Upper lobe of right lung (tissue), 1 donor: ENCODE results near the gene SPIRE1. TPM values are rescaled to one million over a fixed set of nuclear protein-coding genes. Genes with fewer than 3 reads are reported as not detected.
A peak's percentile ranks its signal among the peaks of the same experiment; 100 is the strongest.

Source experiments
- ATAC-seq: fragments of 200-7000 bp; cut with Tn5 transposase; one replicate; pipeline ENCODE4 v1.9.1; 2020; ENCODE audit warnings: mild to moderate bottlenecking, moderate library complexity
- DNase-seq: peaks from one replicate; pipeline ENCODE4 v3.0.0-alpha.2; 2020
- H3K27ac ChIP-seq: fragments of 200-600 bp; one replicate; pipeline ENCODE4 v1.8.0; 2022
- H3K27me3 ChIP-seq: fragments of 200-600 bp; one replicate; pipeline ENCODE4 v1.8.0; 2022; ENCODE audit warnings: mild to moderate bottlenecking
- H3K36me3 ChIP-seq: fragments of 200-600 bp; one replicate; pipeline ENCODE4 v1.8.0; 2022
- H3K4me1 ChIP-seq: fragments of 200-600 bp; one replicate; pipeline ENCODE4 v1.8.0; 2022
- H3K4me3 ChIP-seq: fragments of 200-600 bp; one replicate; pipeline ENCODE4 v1.8.0; 2022; ENCODE audit warnings: mild to moderate bottlenecking
- H3K9me3 ChIP-seq: fragments of 200-600 bp; one replicate; pipeline ENCODE4 v1.8.0; 2022
- CTCF ChIP-seq: fragments of 200-600 bp; IDR thresholded peaks from one replicate; pipeline ENCODE4 v1.8.0; 2022; ENCODE audit warnings: antibody characterized with exemption
- intact Hi-C: fragments of 100-400 bp; cut with DNase I; formaldehyde crosslinking; loops from one replicate; pipeline ENCODE4 v1.11.0; 2022
- total RNA-seq: library from RNA; stranded (reverse); fragmentation: NEBNext Ultra II Directional; extraction: Animal tissue kit (Norgen Biotek cat#: 25700); gene quantifications from one replicate; pipeline ENCODE4 v1.2.1, GENCODE V29; 2021
- donor health status: DM: no; HTN: yes; CAD: no; lungs with severe emphysema.

SPIRE1 gene
- total RNA-seq, 1 donor from 2014 or later: 48.2 TPM

GRCh38 chr18:12593866-12594265 is 64.0 kb downstream of the SPIRE1 start:
- Histone ChIP-seq H3K9me3 (no peaks in the 10 kb centered on the region), H3K36me3 (no peaks in the 10 kb centered on the region), H3K4me1 (peaks cover 21% of the 10 kb centered on the region), H3K27ac (no peak overlapping the region), H3K27me3 (no peaks in the 10 kb centered on the region), H3K4me3 (no peak overlapping the region)
- no peak for DNase-seq
- ATAC-seq: no peak
- TF ChIP-seq CTCF: no peak
- intact Hi-C loops: no loop called here

GRCh38 chr18:12592597-12593127 is 65.2 kb downstream of the SPIRE1 start:
- Histone ChIP-seq H3K27me3 (no peaks in the 10 kb centered on the region), H3K9me3 (no peaks in the 10 kb centered on the region), H3K36me3 (no peaks in the 10 kb centered on the region), H3K4me3 (no peak overlapping the region), H3K4me1 (peaks cover 15% of the 10 kb centered on the region), H3K27ac (no peak overlapping the region)
- ATAC-seq (no peak), DNase-seq (no peak)
- intact Hi-C loops: no loop called here
- no peak for TF ChIP-seq CTCF

- Histone ChIP-seq H3K9me3 (no peaks in the 10 kb centered on the region), H3K4me1 (no peaks in the 10 kb centered on the region), H3K27ac (peak overlapping the region; percentile 15), H3K27me3 (no peaks in the 10 kb centered on the region), H3K4me3 (no peak overlapping the region), H3K36me3 (no peaks in the 10 kb centered on the region)
- DNase-seq (no peak), ATAC-seq (peak; percentile 63)
- TF ChIP-seq CTCF: no peak
- intact Hi-C loops: no loop called here
These were observed 68.5 kb downstream of the SPIRE1 start for GRCh38 chr18:12589448-12589847.

GRCh38 chr18:12586956-12587355 is 71.0 kb downstream of the SPIRE1 start:
- no peak for TF ChIP-seq CTCF
- ATAC-seq: peak; percentile 36
- Histone ChIP-seq H3K27me3 (no peaks in the 10 kb centered on the region), H3K4me3 (no peak overlapping the region), H3K4me1 (no peaks in the 10 kb centered on the region), H3K27ac (no peak overlapping the region), H3K9me3 (no peaks in the 10 kb centered on the region), H3K36me3 (no peaks in the 10 kb centered on the region)
- intact Hi-C loops: no loop called here
- DNase-seq: no peak

- Histone ChIP-seq H3K27me3 (no peaks in the 10 kb centered on the region), H3K9me3 (no peaks in the 10 kb centered on the region), H3K36me3 (no peaks in the 10 kb centered on the region), H3K4me3 (no peak overlapping the region), H3K27ac (no peak overlapping the region), H3K4me1 (no peaks in the 10 kb centered on the region)
- no peak for TF ChIP-seq CTCF
- no peak for DNase-seq
- intact Hi-C loops: no loop called here
- ATAC-seq: no peak
These were observed 72.7 kb downstream of the SPIRE1 start for GRCh38 chr18:12585218-12585617.
